Measurements from ENCODE around the gene CORO2B.

CORO2B gene

DNA sequence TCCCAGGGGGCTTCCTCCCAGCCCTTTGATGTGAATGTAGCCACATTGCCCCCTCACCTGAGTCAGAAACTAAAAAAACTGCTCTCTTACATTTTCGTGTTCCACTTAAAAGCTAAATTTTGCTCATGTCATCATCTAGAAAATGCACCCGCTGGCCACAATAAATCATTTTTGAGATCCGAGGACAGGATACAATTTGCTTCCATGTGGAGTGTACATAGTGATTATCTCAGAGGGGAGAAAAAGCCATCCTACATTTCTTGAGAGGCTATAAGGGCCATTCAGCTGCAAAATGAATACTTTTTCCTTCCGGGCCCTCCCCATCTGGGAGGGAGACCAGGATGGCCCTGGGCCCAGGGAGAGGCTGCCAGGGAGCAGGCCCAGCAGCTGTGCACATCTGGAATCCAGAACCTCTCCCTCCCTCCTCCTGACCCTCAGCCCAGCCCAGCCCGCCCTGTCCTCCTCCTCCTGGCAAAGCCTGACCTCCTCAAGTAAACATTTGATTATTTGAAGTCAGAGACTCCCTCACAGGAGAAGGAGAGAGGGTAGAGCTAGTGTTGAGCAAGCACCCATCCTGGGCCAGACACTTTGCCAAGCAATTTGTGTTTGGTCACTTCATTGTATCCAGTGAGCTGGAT, 59.1 kb downstream of the CORO2B start:
- POLR2A ChIA-PET, result no interaction called here
- CTCF ChIA-PET, result interaction anchor here (1.1 to 3.1 kb wide), 4 partner anchors 13 to 332 kb away, joined by 3 to 16 read pairs (median 4); no protein-coding TSS in a partner anchor
- DNase-seq (ENCODE audit: extremely low spot score), result no peak
- TF ChIP-seq, protein P1, sequence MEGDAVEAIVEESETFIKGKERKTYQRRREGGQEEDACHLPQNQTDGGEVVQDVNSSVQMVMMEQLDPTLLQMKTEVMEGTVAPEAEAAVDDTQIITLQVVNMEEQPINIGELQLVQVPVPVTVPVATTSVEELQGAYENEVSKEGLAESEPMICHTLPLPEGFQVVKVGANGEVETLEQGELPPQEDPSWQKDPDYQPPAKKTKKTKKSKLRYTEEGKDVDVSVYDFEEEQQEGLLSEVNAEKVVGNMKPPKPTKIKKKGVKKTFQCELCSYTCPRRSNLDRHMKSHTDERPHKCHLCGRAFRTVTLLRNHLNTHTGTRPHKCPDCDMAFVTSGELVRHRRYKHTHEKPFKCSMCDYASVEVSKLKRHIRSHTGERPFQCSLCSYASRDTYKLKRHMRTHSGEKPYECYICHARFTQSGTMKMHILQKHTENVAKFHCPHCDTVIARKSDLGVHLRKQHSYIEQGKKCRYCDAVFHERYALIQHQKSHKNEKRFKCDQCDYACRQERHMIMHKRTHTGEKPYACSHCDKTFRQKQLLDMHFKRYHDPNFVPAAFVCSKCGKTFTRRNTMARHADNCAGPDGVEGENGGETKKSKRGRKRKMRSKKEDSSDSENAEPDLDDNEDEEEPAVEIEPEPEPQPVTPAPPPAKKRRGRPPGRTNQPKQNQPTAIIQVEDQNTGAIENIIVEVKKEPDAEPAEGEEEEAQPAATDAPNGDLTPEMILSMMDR (IDR thresholded peaks at IDR 0.05; ENCODE audit: control extremely low read depth, extremely low read depth, low read depth, missing control alignments), result no peak

DNA sequence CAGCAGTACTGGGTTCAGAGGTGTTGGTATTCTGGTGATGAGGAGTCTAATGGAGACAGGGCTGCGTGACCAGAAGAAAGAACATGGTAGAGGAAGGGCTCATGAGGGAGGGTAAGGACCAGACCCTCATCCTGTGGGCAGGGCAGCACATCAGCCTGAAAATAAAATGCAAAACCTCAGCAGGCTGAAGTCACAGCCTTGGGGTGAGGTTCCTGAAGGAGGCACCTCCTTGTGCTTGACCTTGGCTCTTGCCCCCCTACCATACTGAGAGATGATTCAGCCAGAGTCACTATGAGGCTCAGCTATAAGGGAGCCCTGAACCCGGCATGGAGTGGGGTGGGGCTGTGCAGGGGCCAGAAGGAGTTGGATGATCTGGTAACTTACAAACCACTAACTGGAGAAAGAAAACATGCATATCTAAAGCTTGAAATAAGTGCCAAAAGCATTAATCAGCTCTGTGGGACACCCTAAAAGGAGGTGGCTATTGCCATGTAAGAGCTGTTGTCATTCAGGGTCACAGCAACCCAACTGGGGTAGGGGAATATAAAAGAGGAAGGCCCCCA, 60.2 kb downstream of the CORO2B start:
- ChIA-PET CTCF (interaction anchor here (0.9 to 3.1 kb wide), 2 partner anchors 12 to 35 kb away, joined by 4 to 16 read pairs; no protein-coding TSS in a partner anchor), POLR2A (no interaction called here)
- TF ChIP-seq, protein P1 (IDR thresholded peaks at IDR 0.05; ENCODE audit: control extremely low read depth, extremely low read depth, low read depth, missing control alignments), result no peak

DNA sequence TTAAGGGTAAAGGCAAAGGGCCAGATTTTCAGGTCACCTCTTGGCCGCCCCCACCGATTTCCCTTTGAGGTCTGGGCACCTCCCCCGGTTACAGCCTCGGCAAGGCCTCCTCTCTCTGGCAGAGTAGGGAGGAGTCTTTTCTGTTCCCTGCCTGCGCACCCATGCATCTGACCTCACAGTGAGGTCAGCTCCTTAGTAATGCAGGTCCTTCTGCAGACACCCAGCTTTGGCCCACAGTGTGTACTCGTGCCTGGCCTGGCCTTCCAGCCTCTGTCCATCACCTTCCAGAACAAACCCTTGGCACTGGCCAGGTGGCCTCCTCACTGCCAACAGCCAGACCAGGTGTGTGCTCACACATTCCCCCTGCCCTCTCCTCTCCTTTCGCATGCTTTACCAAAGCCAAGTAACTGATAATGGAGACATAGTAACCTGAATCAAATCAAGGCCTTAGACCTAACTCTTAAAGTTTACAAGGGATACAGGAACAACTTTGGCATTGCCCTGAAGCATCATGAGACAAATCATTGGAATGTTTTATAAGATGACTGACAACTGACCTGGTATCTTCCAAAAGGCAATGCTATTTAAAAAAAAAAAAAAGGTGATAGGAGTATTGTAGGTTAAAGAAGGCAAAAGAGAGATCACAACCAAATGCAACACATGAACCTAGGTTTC, 61.3 kb downstream of the CORO2B start:
- CTCF ChIA-PET, result interaction anchor here (3.1 kb wide), 1 partner anchor 11 kb away, joined by 16 read pairs; no protein-coding TSS in a partner anchor
- POLR2A ChIA-PET, result no interaction called here
- DNase-seq (ENCODE audit: extremely low spot score), result no peak
- TF ChIP-seq, protein P1 (IDR thresholded peaks at IDR 0.05; ENCODE audit: control extremely low read depth, extremely low read depth, low read depth, missing control alignments), result no peak

More for the DNA sequence above, 60.2 kb downstream of the CORO2B start:
- DNase-seq (ENCODE audit: extremely low spot score), result no peak

DNA sequence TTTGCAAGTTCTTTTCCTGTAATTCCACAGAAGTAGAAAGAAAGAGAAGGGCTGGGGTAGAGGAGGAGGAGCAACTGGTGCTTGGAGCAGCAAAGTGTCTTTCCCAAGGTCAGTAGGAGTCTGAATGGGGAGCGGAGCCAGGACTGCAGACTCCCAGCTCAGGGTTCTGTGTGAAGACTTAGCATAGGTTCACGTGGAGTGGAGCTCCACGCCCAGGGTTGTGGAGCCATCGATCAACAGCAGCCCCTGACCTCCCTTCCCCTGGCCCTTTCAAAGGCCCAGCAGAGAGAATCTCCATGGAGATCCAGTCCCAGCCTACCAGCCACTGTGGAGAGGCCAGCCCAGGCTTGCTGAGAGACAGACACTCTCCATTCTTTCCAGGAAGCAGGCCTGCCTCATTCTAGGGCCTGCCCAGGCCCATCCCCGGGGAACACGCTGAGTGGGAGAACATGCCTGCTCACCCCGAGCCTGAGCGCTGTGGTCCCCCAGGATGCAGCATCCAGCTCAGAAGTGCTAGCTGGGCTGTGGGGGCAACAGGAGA, 62.1 kb downstream of the CORO2B start:
- TF ChIP-seq, protein P1 (IDR thresholded peaks at IDR 0.05; ENCODE audit: control extremely low read depth, extremely low read depth, low read depth, missing control alignments), result no peak
- POLR2A ChIA-PET, result no interaction called here
- DNase-seq (ENCODE audit: extremely low spot score), result no peak
- CTCF ChIA-PET, result no interaction called here

DNA sequence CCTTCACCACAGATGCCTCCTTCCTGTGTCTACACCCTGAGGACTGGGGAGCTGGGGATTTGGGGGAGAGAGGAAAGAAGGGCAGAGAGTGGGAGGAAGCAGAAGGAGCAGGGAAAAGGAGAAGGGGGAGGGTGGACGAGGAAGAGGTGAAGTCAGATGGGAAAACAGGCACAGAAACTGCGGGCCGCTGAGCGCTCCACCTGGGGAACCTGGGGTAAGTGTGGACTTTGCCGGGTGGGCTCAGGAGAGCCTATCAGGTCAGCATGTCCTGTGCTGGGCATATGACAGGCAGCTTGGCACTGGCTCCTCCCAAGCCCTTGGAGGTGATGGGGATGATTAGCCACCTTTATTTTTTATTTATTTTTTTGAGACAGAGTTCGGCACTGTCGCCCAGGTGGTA, 62.6 kb downstream of the CORO2B start:
- POLR2A ChIA-PET, result no interaction called here
- TF ChIP-seq, protein P1 (IDR thresholded peaks at IDR 0.05; ENCODE audit: control extremely low read depth, extremely low read depth, low read depth, missing control alignments), result no peak
- CTCF ChIA-PET, result no interaction called here
- DNase-seq (ENCODE audit: extremely low spot score), result no peak

DNA sequence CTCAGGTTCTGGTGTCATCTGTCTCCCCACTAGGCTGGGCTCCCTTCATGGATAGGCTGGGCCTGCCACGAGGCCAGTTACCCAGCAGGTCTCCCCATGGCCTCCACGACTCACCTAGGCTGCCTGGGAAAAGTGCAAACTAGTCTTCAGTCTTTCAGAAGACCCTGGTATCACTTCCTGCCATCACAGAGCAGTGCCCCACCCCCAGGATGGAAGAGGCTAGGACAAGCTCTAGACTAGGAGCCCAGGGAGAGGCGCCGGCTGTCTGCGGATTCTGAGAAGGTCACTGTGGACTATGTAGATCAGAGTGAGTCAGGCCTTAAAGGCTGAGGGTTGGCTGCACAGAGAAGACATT, 63.7 kb downstream of the CORO2B start:
- CTCF ChIA-PET, result no interaction called here
- TF ChIP-seq, protein P1 (IDR thresholded peaks at IDR 0.05; ENCODE audit: control extremely low read depth, extremely low read depth, low read depth, missing control alignments), result no peak
- POLR2A ChIA-PET, result no interaction called here
- no peak for DNase-seq (ENCODE audit: extremely low spot score)

Measured in GM10248 (cell line).